ENCODE measurements around the gene PLAAT5. TPM values are rescaled to one million over a fixed set of nuclear protein-coding genes. Genes with fewer than 3 reads are reported as not detected.
"Not testable (repeated sequence)": the region's sequence is repeated elsewhere in the genome, so short reads cannot be mapped to it uniquely, and the experiment has no call there.

The PLAAT5 gene
- total RNA-seq, 1 experiment from 2014 or later, result not detected

DNA sequence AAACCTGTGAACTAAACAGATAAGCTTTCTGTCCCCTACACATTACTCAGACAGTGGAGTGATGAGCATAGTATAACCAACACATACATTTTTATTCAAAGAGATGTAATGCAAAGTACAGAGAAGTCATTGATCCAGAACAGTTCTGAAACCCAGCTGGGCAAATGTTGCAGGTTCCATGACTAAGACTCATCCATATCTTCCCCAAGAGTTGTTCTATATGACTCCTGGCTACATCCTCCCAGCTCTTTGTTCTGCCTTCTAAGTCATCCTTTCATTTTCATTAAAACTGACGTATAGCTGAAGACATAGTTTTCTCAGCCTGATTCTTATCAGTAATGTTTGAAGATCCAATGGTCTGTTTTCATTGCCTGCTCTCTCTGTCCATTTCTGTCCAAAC, 47.3 kb downstream of the PLAAT5 start:
- peaks cover 12% of the 10 kb centered on the region for H3K27me3 ChIP-seq (replicated peaks; ENCODE audit: insufficient read depth, low read depth, low read length, poor library complexity)
- ChIA-PET CTCF (no interaction called here), POLR2A (ENCODE audit: low non-redundant PET) (no interaction called here)
- H3K4me1 ChIP-seq (ENCODE audit: insufficient read depth, low read length, poor library complexity, severe bottlenecking), result no peaks in the 10 kb centered on the region
- intact Hi-C loops (cut with micrococcal nuclease; ENCODE audit: unreplicated experiment), result loop anchor here (10.0 kb wide), 1 partner anchor 61 kb away; the partner anchor contains the start of gene LGALS12
- no peak overlapping the region for H3K4me3 ChIP-seq (ENCODE audit: low read depth, low read length, poor library complexity, severe bottlenecking)
- no peaks in the 10 kb centered on the region for H3K9me3 ChIP-seq (ENCODE audit: low read depth, low read length, poor library complexity, severe bottlenecking)
- TF ChIP-seq, protein P1, sequence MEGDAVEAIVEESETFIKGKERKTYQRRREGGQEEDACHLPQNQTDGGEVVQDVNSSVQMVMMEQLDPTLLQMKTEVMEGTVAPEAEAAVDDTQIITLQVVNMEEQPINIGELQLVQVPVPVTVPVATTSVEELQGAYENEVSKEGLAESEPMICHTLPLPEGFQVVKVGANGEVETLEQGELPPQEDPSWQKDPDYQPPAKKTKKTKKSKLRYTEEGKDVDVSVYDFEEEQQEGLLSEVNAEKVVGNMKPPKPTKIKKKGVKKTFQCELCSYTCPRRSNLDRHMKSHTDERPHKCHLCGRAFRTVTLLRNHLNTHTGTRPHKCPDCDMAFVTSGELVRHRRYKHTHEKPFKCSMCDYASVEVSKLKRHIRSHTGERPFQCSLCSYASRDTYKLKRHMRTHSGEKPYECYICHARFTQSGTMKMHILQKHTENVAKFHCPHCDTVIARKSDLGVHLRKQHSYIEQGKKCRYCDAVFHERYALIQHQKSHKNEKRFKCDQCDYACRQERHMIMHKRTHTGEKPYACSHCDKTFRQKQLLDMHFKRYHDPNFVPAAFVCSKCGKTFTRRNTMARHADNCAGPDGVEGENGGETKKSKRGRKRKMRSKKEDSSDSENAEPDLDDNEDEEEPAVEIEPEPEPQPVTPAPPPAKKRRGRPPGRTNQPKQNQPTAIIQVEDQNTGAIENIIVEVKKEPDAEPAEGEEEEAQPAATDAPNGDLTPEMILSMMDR (conservative IDR thresholded peaks at IDR 0.05; ENCODE audit: low read depth, low read length), result no peak
- TF ChIP-seq EZH2 (IDR thresholded peaks at IDR 0.05; ENCODE audit: borderline replicate concordance, low read depth, low read length, poor library complexity, severe bottlenecking), result no peak
- H3K36me3 ChIP-seq (ENCODE audit: insufficient read depth, low read length, poor library complexity, severe bottlenecking), result no peaks in the 10 kb centered on the region
- no peak overlapping the region for H3K27ac ChIP-seq (ENCODE audit: low read depth, low read length, poor library complexity, severe bottlenecking)
- no TSS peak for BruUV-seq (replicated peaks)
- no peak for DNase-seq (ENCODE audit: low spot score)

DNA sequence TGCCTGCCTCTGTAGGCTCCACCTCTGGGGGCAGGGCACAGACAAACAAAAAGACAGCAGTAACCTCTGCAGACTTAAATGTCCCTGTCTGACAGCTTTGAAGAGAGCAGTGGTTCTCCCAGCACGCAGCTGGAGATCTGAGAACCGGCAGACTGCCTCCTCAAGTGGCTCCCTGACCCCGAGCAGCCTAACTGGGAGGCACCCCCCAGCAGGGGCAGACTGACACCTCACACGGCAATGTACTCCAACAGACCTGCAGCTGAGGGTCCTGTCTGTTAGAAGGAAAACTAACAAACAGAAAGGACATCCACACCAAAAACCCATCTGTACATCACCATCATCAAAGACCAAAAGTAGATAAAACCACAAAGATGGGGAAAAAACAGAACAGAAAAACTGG, 55.1 kb downstream of the PLAAT5 start:
- H3K27ac ChIP-seq (ENCODE audit: low read depth, low read length, poor library complexity, severe bottlenecking); POLR2A ChIA-PET (ENCODE audit: low non-redundant PET); CTCF ChIA-PET; H3K9me3 ChIP-seq (ENCODE audit: low read depth, low read length, poor library complexity, severe bottlenecking); DNase-seq (ENCODE audit: low spot score); H3K4me1 ChIP-seq (ENCODE audit: insufficient read depth, low read length, poor library complexity, severe bottlenecking); H3K27me3 ChIP-seq (replicated peaks; ENCODE audit: insufficient read depth, low read depth, low read length, poor library complexity); H3K4me3 ChIP-seq (ENCODE audit: low read depth, low read length, poor library complexity, severe bottlenecking); H3K36me3 ChIP-seq (ENCODE audit: insufficient read depth, low read length, poor library complexity, severe bottlenecking); BruUV-seq (replicated peaks); intact Hi-C loops (cut with micrococcal nuclease; ENCODE audit: unreplicated experiment): not testable (repeated sequence)

DNA sequence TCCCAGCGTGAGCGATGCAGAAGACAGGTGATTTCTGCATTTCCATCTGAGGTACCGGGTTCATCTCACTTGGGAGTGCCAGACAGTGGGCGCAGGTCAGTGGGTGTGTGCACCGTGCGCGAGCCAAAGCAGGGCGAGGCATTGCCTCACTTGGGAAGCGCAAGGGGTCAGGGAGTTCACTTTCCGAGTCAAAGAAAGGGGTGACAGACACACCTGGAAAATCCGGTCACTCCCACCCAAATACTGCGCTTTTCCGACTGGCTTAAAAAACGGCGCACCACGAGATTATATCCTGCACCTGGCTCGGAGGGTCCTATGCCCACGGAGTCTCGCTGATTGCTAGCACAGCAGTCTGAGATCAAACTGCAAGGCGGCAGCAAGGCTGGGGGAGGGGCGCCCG, 55.6 kb downstream of the PLAAT5 start:
- H3K27me3 ChIP-seq (replicated peaks; ENCODE audit: insufficient read depth, low read depth, low read length, poor library complexity); DNase-seq (ENCODE audit: low spot score); intact Hi-C loops (cut with micrococcal nuclease; ENCODE audit: unreplicated experiment): not testable (repeated sequence)

DNA sequence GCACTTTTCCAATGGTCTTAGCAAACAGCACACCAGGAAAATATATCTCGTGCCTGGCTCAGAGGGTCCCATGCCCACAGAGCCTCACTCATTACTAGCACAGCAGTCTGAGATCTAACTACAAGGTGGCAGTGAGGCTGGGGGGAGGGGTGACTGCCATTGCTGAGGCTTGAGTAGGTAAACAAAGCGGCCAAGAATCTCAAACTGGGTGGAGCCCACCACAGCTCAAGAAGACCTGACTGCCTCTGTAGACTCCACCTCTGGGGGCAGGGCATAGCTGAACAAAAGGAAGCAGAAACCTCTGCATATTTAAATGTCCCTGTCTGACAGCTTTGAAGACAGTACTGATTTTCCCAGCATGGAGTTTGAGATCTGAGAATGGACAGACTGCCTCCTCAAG, 60.2 kb downstream of the PLAAT5 start:
- CTCF ChIA-PET; DNase-seq (ENCODE audit: low spot score): not testable (repeated sequence)

More for the DNA sequence above, 55.6 kb downstream of the PLAAT5 start:
- H3K4me1 ChIP-seq (ENCODE audit: insufficient read depth, low read length, poor library complexity, severe bottlenecking); H3K4me3 ChIP-seq (ENCODE audit: low read depth, low read length, poor library complexity, severe bottlenecking); H3K27ac ChIP-seq (ENCODE audit: low read depth, low read length, poor library complexity, severe bottlenecking); CTCF ChIA-PET; BruUV-seq (replicated peaks); H3K9me3 ChIP-seq (ENCODE audit: low read depth, low read length, poor library complexity, severe bottlenecking); POLR2A ChIA-PET (ENCODE audit: low non-redundant PET); H3K36me3 ChIP-seq (ENCODE audit: insufficient read depth, low read length, poor library complexity, severe bottlenecking): not testable (repeated sequence)

DNA sequence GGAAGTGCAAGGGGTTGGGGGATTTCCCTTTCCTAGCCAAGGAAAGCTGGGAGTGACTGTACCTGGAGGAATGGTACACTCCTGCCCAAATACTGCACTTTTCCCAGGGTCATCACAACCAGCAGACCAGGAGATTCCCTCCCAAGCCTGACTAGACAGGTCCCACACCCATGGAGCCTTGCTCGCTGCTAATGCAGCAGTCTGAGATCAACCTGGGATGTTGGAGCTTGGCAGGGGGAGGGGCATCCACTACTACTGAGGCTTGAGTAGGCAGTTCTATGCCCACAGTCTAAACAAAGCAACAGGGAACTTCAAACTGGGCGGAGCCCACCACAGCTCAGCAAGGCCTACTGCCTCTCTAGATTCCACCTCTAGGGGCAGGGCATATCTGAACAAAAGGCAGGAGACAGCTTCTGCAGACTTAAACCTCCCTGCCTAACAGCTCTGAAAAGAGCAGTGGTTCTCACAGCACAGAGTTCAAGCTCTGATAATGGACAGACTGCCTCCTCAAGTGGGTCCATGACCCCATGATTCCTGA, 62.9 kb downstream of the PLAAT5 start:
- no peaks in the 10 kb centered on the region for H3K9me3 ChIP-seq (ENCODE audit: low read depth, low read length, poor library complexity, severe bottlenecking)
- DNase-seq (ENCODE audit: low spot score), result no peak
- no peak overlapping the region for H3K4me3 ChIP-seq (ENCODE audit: low read depth, low read length, poor library complexity, severe bottlenecking)
- ChIA-PET POLR2A (ENCODE audit: low non-redundant PET) (no interaction called here), CTCF (no interaction called here)
- no peak overlapping the region for H3K27ac ChIP-seq (ENCODE audit: low read depth, low read length, poor library complexity, severe bottlenecking)
- no peaks in the 10 kb centered on the region for H3K4me1 ChIP-seq (ENCODE audit: insufficient read depth, low read length, poor library complexity, severe bottlenecking)
- no TSS peak for BruUV-seq (replicated peaks)
- intact Hi-C loops (cut with micrococcal nuclease; ENCODE audit: unreplicated experiment), result no loop called here
- H3K27me3 ChIP-seq (replicated peaks; ENCODE audit: insufficient read depth, low read depth, low read length, poor library complexity), result peaks cover 7% of the 10 kb centered on the region
- TF ChIP-seq, protein P1 (conservative IDR thresholded peaks at IDR 0.05; ENCODE audit: low read depth, low read length), result no peak
- no peak for TF ChIP-seq EZH2 (IDR thresholded peaks at IDR 0.05; ENCODE audit: borderline replicate concordance, low read depth, low read length, poor library complexity, severe bottlenecking)
- no peaks in the 10 kb centered on the region for H3K36me3 ChIP-seq (ENCODE audit: insufficient read depth, low read length, poor library complexity, severe bottlenecking)

More for the DNA sequence above, 60.2 kb downstream of the PLAAT5 start:
- H3K9me3 ChIP-seq (ENCODE audit: low read depth, low read length, poor library complexity, severe bottlenecking); H3K4me1 ChIP-seq (ENCODE audit: insufficient read depth, low read length, poor library complexity, severe bottlenecking); H3K27me3 ChIP-seq (replicated peaks; ENCODE audit: insufficient read depth, low read depth, low read length, poor library complexity); H3K4me3 ChIP-seq (ENCODE audit: low read depth, low read length, poor library complexity, severe bottlenecking); H3K36me3 ChIP-seq (ENCODE audit: insufficient read depth, low read length, poor library complexity, severe bottlenecking); H3K27ac ChIP-seq (ENCODE audit: low read depth, low read length, poor library complexity, severe bottlenecking); intact Hi-C loops (cut with micrococcal nuclease; ENCODE audit: unreplicated experiment); BruUV-seq (replicated peaks); POLR2A ChIA-PET (ENCODE audit: low non-redundant PET): not testable (repeated sequence)
